GM12801 (cell line): ENCODE data around the gene EFL1.

Experiments used
- TF ChIP-seq, protein P1 (sequence below): IDR thresholded peaks from one replicate; pipeline ENCODE4 v1.5.1; 2011; ENCODE audit warnings: control low read depth; ENCODE audit not compliant: insufficient read length; ENCODE audit errors: extremely low read depth

Gene EFL1

DNA sequence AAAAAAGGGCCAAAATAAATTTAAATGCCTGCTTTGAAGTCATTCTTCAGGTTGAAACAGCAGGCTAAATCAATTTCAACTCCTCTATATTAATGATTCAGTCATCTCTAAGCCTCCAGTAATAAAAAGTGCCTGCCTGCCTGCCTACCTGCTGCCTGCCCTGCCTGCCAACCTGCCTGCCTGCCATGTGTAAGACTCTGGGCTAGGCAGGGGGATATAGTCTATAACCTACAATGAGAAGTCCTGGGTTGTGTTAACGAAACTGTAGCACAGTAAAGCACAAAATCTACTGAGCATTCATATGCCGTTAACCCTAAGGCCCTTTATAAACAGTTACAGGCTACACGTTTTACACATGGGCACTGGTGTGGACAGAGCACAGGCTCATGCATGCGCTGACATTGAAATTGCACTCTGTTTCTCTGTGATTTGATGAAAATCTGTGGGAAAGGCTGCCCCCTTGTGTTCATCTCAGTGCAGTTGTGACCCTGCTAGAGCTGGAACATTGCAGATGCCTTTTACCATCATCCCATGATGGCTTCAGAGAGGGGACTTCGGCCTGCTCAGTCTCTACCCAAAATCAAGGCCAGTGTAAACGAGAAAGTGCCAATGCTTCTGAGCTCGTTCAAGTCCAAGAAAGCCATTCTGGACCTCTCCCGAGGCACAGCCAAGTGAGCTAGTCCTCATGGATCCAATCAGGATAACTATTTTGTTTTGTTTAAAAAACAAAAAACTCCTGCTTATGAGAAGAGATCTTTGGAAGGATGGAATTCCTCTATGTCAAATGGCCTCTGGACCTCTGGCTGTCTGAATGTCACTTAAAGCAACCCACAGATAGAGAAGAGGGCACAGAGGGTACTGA, 64.6 kb downstream of the EFL1 start:
- TF ChIP-seq, protein P1, sequence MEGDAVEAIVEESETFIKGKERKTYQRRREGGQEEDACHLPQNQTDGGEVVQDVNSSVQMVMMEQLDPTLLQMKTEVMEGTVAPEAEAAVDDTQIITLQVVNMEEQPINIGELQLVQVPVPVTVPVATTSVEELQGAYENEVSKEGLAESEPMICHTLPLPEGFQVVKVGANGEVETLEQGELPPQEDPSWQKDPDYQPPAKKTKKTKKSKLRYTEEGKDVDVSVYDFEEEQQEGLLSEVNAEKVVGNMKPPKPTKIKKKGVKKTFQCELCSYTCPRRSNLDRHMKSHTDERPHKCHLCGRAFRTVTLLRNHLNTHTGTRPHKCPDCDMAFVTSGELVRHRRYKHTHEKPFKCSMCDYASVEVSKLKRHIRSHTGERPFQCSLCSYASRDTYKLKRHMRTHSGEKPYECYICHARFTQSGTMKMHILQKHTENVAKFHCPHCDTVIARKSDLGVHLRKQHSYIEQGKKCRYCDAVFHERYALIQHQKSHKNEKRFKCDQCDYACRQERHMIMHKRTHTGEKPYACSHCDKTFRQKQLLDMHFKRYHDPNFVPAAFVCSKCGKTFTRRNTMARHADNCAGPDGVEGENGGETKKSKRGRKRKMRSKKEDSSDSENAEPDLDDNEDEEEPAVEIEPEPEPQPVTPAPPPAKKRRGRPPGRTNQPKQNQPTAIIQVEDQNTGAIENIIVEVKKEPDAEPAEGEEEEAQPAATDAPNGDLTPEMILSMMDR, result no peak

DNA sequence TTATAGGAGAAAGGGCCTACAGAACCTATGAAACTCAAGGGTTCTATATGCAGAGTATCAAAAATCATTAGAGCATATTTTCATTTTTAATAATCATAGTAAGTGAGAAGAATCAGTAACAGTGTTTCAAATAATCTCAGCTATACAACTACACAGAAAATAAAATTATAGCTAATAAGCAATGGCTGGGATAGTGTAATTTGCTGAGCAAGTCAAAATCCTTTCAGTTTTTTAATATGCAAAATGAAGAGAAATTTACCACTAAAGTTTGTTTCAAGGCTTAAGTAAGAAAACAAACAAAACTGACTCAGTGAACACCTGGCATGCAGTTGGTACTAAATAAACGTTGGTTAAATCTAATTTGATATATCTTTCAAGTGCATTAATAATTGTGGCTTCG, 66.2 kb downstream of the EFL1 start:
- TF ChIP-seq, protein P1, result no peak

DNA sequence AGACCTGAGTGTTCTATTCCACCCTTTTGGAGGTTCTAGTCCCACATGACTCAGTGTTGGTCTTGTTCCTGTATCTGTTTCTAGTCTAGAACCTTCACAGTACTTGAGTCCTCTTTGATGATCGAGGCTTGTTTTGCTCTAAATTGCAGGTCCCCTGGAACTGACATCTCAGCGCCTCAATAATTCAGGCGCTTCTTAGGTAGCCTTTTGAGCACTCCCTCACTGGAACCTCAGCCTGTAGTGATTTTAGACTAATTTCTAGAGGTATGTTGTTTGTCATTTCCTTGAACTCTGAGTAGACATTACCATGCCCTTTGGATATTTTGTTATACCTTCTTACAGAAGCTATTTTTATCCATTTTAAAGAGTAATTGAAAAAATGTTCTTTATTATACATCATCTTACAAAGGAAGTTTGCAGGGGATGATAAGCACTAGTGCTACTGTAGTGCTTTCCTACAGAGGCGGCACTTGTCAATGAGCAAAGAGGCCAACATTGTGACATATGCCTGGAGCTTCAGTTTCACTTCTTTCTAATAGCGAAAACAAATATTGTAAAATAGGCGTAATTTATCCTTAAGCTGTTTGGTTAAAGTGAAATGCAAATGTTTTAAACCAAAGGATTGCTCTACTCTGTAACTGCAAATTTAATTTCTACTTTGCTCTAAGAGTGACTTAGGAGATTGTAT, 75.7 kb downstream of the EFL1 start:
- TF ChIP-seq, protein P1, result no peak

DNA sequence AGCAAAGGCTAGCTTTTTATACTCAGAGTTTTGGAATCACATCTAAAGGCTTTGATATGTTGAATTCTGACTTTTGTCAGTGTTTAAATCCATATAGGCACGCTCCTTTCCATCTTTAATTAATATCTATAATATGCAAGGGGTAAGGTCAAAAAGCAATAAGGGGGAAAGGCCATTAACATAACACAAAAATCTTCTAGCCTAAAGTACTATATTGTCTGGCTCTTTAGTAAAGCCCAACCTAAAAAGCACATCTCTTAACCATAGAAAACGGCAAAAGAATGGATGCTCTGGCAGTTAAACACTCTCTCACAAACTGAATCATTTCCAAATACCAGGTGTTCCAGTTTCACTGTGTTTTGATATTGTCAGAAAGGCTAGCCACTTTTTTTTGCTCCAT, 76.4 kb downstream of the EFL1 start:
- TF ChIP-seq, protein P1, result no peak

DNA sequence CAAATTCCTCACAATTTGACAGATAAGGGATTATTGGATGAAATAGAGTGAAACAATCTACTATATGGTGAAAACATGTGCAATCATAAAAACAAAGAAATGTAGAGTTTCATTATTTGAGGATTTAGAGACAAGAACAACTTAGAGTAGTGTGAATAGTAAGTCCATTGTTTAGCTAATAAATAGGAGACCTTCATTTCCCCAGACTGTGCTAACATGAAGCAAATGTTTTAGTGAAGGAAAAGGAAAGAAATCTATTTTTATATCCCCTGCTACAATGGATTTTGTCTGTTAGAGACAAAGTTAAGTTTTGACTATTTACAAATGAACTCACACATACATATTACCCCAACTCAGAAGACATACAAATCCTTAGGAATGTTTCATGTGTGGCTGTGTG, 77.8 kb downstream of the EFL1 start:
- TF ChIP-seq, protein P1, result no peak

DNA sequence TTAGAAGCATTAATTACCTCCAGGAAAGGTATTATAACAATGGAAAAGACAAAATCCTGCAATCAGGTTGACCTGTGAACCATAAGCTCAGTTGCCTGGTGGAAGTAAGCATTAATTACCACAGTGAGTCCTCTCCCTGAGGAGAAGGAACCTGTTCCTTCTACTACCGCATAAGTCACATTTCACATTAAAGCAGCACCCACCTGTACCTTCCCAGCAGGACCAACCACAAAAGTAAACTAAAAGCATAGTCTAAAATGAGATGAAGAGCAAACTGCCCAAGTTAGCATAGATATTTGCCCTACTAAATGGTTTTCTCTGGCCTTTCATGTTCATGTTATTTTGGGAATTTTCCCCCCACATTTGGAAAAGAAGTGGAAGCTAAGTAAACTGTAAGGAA, 78.2 kb downstream of the EFL1 start:
- TF ChIP-seq, protein P1, result no peak

DNA sequence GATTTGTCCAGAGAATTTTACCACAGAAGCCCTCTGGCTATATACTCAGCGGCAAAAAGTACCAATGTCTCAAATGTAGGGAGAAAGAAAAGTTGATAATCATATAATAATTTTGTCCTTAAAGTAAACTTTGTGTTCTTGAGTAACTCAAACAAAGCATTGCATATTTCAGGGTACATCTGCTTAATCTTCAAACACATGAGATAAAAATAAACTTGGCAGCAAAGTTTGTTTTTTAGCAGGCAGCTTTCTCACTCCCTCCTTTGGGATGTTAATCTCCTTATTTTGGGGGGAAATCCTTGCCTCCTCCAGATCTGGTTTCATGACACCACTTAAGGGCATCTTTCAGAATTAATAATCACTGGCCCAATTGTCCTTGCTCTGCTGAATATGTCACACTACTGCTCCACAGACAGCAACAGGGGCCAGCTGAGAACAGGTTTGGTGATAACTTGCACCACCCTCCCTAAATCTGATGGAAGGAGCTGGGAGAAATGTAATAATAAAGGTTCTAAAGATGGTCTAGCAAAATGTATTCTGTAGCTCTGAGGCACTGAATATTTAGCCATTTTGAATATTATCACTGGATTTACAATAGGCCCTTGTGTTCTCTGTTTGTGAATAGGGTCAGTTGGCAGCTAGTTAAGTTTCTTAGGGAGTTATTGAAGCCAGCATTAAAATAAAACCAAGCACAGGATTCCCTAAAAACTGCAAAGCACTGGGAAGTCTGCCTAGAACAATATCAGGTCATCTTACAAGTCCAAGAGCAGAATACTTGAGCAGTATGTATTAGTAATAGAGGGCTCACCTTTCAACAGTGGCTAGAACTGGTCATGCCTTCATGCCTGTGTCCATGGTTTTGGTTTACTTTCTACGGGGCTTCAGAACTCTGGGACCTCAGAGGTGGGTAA, 79.2 kb downstream of the EFL1 start:
- TF ChIP-seq, protein P1, result no peak
